Smooth muscle cell (in vitro differentiated cells): ENCODE results near the gene COL28A1. TPM values are rescaled to one million over a fixed set of nuclear protein-coding genes. Genes with fewer than 3 reads are reported as not detected.
"Not testable (repeated sequence)": the region's sequence is repeated elsewhere in the genome, so short reads cannot be mapped to it uniquely, and the experiment has no call there.

Experiments
- DNase-seq: peaks from one replicate; lab custom pipeline; 2025; ENCODE audit not compliant: unreplicated experiment; lab: John Stamatoyannopoulos, UW
- H2AFZ ChIP-seq: fragments of 200-600 bp; sonication (generic); 2 replicates; pipeline ENCODE4 v1.6.0; 2016; ENCODE audit warnings: antibody characterized with exemption, low read depth, mild to moderate bottlenecking
- H3F3A ChIP-seq: fragments of 200-600 bp; sonication (generic); 2 replicates; pipeline ENCODE4 v1.6.0; 2017; ENCODE audit warnings: antibody characterized with exemption, low read depth
- H3K27ac ChIP-seq: fragments of 200-600 bp; sonication (generic); 2 replicates; pipeline ENCODE4 v1.5.1; 2016; ENCODE audit warnings: low read depth, mild to moderate bottlenecking
- H3K27me3 ChIP-seq: fragments of 200-600 bp; sonication (generic); 2 replicates; pipeline ENCODE4 v1.6.1; 2016; ENCODE audit warnings: low read depth, mild to moderate bottlenecking
- H3K36me3 ChIP-seq: fragments of 200-600 bp; sonication (generic); 2 replicates; pipeline ENCODE4 v1.5.1; 2016; ENCODE audit warnings: low read depth
- H3K4me1 ChIP-seq: fragments of 200-600 bp; sonication (generic); 2 replicates; pipeline ENCODE4 v1.5.1; 2016; ENCODE audit warnings: low read depth
- H3K4me2 ChIP-seq: fragments of 200-600 bp; sonication (generic); 2 replicates; pipeline ENCODE4 v1.6.0; 2016; ENCODE audit warnings: mild to moderate bottlenecking
- H3K4me3 ChIP-seq: fragments of 200-600 bp; sonication (generic); 2 replicates; pipeline ENCODE4 v1.5.1; 2016; ENCODE audit warnings: mild to moderate bottlenecking
- H3K79me2 ChIP-seq: fragments of 200-600 bp; sonication (generic); 2 replicates; pipeline ENCODE4 v1.6.0; 2016; ENCODE audit warnings: low read depth, mild to moderate bottlenecking
- H3K9ac ChIP-seq: fragments of 200-600 bp; sonication (generic); 2 replicates; pipeline ENCODE4 v1.6.0; 2016; ENCODE audit warnings: low read depth
- H3K9me3 ChIP-seq: fragments of 200-600 bp; sonication (generic); replicated peaks from 2 replicates; pipeline ENCODE4 v1.5.1; 2016; ENCODE audit warnings: low read depth
- H4K20me1 ChIP-seq: fragments of 200-600 bp; sonication (generic); 2 replicates; pipeline ENCODE4 v1.6.0; 2016; ENCODE audit warnings: low read depth
- CTCF ChIP-seq: fragments of 200-600 bp; sonication (generic); IDR thresholded peaks from 2 replicates; pipeline ENCODE4 v1.5.1; 2017; ENCODE audit warnings: borderline replicate concordance, mild to moderate bottlenecking, antibody characterized with exemption; ENCODE audit not compliant: insufficient read depth, poor library complexity, severe bottlenecking
- WGBS: methylation state at CpG from one replicate; pipeline ENCODE4 v1.1.7; 2016; ENCODE audit warnings: low lambda C conversion rate; 5-methylcytosine and 5-hydroxymethylcytosine counted together
- polyA plus RNA-seq: library from polyadenylated mRNA; unstranded; fragments of >200 nt; fragmentation: Nextera tagmentation; extraction: Ambion mirVana; gene quantifications from 2 replicates; pipeline ENCODE4 v1.2.1, GENCODE V29; 2016
- total RNA-seq: library from RNA; depleted of rRNA; stranded (reverse); fragments of >200 nt; gene quantifications from 2 replicates; pipeline ENCODE4 v1.2.3, GENCODE V29; 2014

COL28A1 gene
- total and polyA plus RNA-seq, 2 experiments from 2014 or later: 0.13 TPM; not detected in 1

GRCh38 chr7:7479275-7479805 is 56.3 kb downstream of the COL28A1 start:
- no peak overlapping the region for H2AFZ ChIP-seq
- H3K9me3 ChIP-seq: peaks cover 3% of the 10 kb centered on the region
- no peak for TF ChIP-seq CTCF
- H3K4me1 ChIP-seq: no peaks in the 10 kb centered on the region
- no peak overlapping the region for H3K9ac ChIP-seq
- H3K36me3 ChIP-seq: no peaks in the 10 kb centered on the region
- no peaks in the 10 kb centered on the region for H3K27me3 ChIP-seq
- H3K79me2 ChIP-seq: no peaks in the 10 kb centered on the region
- no peaks in the 10 kb centered on the region for H4K20me1 ChIP-seq
- no peaks in the 10 kb centered on the region for H3F3A ChIP-seq
- no peak overlapping the region for H3K4me3 ChIP-seq
- H3K4me2 ChIP-seq: no peak overlapping the region
- DNase-seq: no peak
- WGBS: 91% methylated on average over 2 of the region's 2 CpGs
- H3K27ac ChIP-seq: no peak overlapping the region

GRCh38 chr7:7478569-7478968 is 57.1 kb downstream of the COL28A1 start:
- no peaks in the 10 kb centered on the region for H3K79me2 ChIP-seq
- no peaks in the 10 kb centered on the region for H3K36me3 ChIP-seq
- H3F3A ChIP-seq: no peaks in the 10 kb centered on the region
- no peak for DNase-seq
- TF ChIP-seq CTCF: no peak
- H3K27ac ChIP-seq: no peak overlapping the region
- no peaks in the 10 kb centered on the region for H3K27me3 ChIP-seq
- H3K4me1 ChIP-seq: no peaks in the 10 kb centered on the region
- no peaks in the 10 kb centered on the region for H3K9me3 ChIP-seq
- H2AFZ ChIP-seq: no peak overlapping the region
- 89% methylated on average over 21 of the region's 23 CpGs for WGBS
- H3K9ac ChIP-seq: no peak overlapping the region
- no peak overlapping the region for H3K4me2 ChIP-seq
- H4K20me1 ChIP-seq: no peaks in the 10 kb centered on the region
- no peak overlapping the region for H3K4me3 ChIP-seq

GRCh38 chr7:7477641-7478040 is 58.0 kb downstream of the COL28A1 start:
- not testable (repeated sequence) for H3K27me3 ChIP-seq, H3K9ac ChIP-seq, H3K4me1 ChIP-seq, H3K79me2 ChIP-seq, DNase-seq, H3K4me2 ChIP-seq, H2AFZ ChIP-seq, H3K4me3 ChIP-seq, H3K27ac ChIP-seq, H3K9me3 ChIP-seq, H4K20me1 ChIP-seq, H3K36me3 ChIP-seq, H3F3A ChIP-seq
- WGBS: 92% methylated on average over 7 of the region's 7 CpGs

- 56% methylated on average over 1 of the region's 1 CpG for whole genome bisulfite sequencing
- no peak for TF ChIP-seq CTCF
Measured at GRCh38 chr7:7476381-7476780, 59.3 kb downstream of the COL28A1 start.

More at GRCh38 chr7:7476381-7476780, 59.3 kb downstream of the COL28A1 start:
- Histone ChIP-seq H3F3A (no peaks in the 10 kb centered on the region), H3K4me1 (no peaks in the 10 kb centered on the region), H3K9ac (no peak overlapping the region), H3K27me3 (no peaks in the 10 kb centered on the region), H3K4me2 (no peak overlapping the region), H3K36me3 (no peaks in the 10 kb centered on the region), H3K27ac (no peak overlapping the region), H4K20me1 (no peaks in the 10 kb centered on the region), H2AFZ (no peak overlapping the region), H3K79me2 (no peaks in the 10 kb centered on the region), H3K9me3 (no peaks in the 10 kb centered on the region), H3K4me3 (no peak overlapping the region)
- no peak for DNase-seq
